ENCODE data around the gene CCDC27.
"Not testable (repeated sequence)": the region's sequence is repeated elsewhere in the genome, so short reads cannot be mapped to it uniquely, and the experiment has no call there.

The CCDC27 gene

DNA sequence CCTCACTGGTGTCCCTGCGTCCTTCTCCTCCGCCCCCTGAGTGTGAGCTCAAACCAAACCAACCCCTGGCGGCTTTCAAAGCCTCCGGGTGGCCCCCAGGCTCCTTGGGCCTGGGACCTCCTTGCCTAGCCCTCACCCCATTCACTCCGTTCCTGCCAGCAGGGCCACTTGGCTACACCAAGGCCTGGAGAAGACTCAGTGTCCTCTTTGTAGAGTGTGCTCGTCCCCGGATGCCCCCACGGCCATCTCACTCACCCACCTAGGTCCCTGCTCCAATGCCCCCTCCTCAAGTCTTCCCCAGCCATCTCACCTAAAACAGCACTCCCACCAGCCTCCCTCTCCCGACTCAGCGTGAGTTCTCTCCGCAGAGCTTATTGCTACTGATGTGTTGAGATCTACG, 7.2 kb upstream of the CCDC27 start:
- H3K36me3 ChIP-seq = peaks cover 22 to 40% (median 29%) of the 10 kb centered on the region in 11 experiments
- H3K27me3 ChIP-seq = no peaks in the 10 kb centered on the region
- no peak overlapping the region for H3K27ac ChIP-seq
- peak overlapping the region in 7 of 11 experiments; percentile 25 to 41 (median 29); a peak in 3 of 22 replicates for H3K9ac ChIP-seq
- H3K4me3 ChIP-seq = 0 out of 20 replicates have a peak overlapping the region, but pooled peaks of 1 of the 10 experiments have one; percentile 86
- peak overlapping the region; percentile 81 to 100 (median 99); a peak in 21 of 22 replicates for H3K4me2 ChIP-seq
- peaks cover 0 to 38% (median 23%) of the 10 kb centered on the region in 11 experiments; a peak in 17 of 22 replicates for H4K20me1 ChIP-seq
- peaks cover 20 to 44% (median 36%) of the 10 kb centered on the region in 10 experiments for H3K4me1 ChIP-seq
- TF ChIP-seq Cebpa-rat (IDR thresholded peaks at IDR 0.05) = no peak
- H3K9me3 ChIP-seq (replicated peaks in 1 of 11) = no peaks in the 10 kb centered on the region

GRCh38 chr1:3745590-3746381, 6.5 kb upstream of the CCDC27 start:
- H3K9ac ChIP-seq = peak overlapping the region in 6 of 11 experiments; percentile 15 to 85 (median 84); a peak in 8 of 22 replicates
- peak overlapping the region in 9 of 10 experiments; percentile 57 to 86 (median 76); a peak in 11 of 20 replicates for H3K4me3 ChIP-seq
- peaks cover 0 to 38% (median 23%) of the 10 kb centered on the region in 11 experiments; a peak in 17 of 22 replicates for H4K20me1 ChIP-seq
- no peaks in the 10 kb centered on the region for H3K27me3 ChIP-seq
- TF ChIP-seq Cebpa-rat (IDR thresholded peaks at IDR 0.05) = no peak
- peaks cover 16 to 32% (median 22%) of the 10 kb centered on the region in 11 experiments for H3K36me3 ChIP-seq
- peaks cover 20 to 44% (median 36%) of the 10 kb centered on the region in 10 experiments for H3K4me1 ChIP-seq
- H3K9me3 ChIP-seq (replicated peaks in 1 of 11) = no peaks in the 10 kb centered on the region
- H3K4me2 ChIP-seq = peak overlapping the region; percentile 81 to 100 (median 99)
- no peak overlapping the region; a peak in 1 of 22 replicates for H3K27ac ChIP-seq

- no peak for TF ChIP-seq Cebpa-rat (IDR thresholded peaks at IDR 0.05)
- peaks cover 16 to 26% (median 18%) of the 10 kb centered on the region in 11 experiments for H3K36me3 ChIP-seq
- peak overlapping the region; percentile 70 to 86 (median 84) for H3K9ac ChIP-seq
- peaks cover 0 to 36% (median 23%) of the 10 kb centered on the region in 11 experiments; a peak in 17 of 22 replicates for H4K20me1 ChIP-seq
- no peaks in the 10 kb centered on the region for H3K27me3 ChIP-seq
- H3K27ac ChIP-seq = peak overlapping the region; percentile 40 to 81 (median 73); a peak in 17 of 22 replicates
- H3K4me2 ChIP-seq = peak overlapping the region; percentile 81 to 100 (median 99)
- no peaks in the 10 kb centered on the region for H3K9me3 ChIP-seq (replicated peaks in 1 of 11)
- H3K4me1 ChIP-seq = peaks cover 20 to 44% (median 36%) of the 10 kb centered on the region in 10 experiments
- H3K4me3 ChIP-seq = peak overlapping the region; percentile 57 to 86 (median 76)
Observed at GRCh38 chr1:3746389-3746829, 5.8 kb upstream of the CCDC27 start.

DNA sequence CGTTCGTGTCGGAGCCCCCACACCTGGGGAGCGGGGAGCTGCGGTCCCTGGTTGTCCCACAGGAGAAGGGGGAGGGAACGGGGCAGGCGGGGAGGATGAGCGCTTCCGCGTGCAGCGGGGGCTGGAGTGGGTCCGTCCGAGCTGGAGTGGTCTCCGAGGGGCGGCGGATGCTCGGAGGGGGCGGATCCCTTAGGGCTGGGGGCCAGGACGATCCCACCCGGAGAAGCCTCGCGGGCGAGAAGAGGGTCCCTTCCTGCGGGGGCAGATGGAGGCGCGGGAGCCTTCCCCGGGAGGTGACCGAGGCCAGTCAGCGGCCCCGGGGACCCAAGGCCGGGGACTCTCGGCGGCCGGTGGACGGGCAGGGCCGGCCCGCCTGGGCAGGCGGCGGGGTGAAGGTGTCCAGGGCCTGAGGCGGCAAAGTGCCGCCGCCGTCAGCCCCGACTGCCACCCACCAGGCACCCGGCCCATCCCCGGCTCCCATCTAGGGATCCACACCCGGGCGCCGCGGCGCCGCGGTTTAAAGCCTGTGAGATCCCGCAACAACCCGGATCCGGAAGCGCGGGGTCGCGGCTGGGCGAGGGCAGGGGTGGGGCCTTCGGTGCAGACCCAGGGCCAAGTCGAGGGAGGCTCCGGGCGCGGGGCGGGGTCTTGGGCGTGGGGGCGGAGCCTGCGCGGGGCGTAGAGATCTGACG, 5.3 kb upstream of the CCDC27 start:
- H3K27ac ChIP-seq = peak overlapping the region; percentile 40 to 81 (median 73); a peak in 20 of 22 replicates

DNA sequence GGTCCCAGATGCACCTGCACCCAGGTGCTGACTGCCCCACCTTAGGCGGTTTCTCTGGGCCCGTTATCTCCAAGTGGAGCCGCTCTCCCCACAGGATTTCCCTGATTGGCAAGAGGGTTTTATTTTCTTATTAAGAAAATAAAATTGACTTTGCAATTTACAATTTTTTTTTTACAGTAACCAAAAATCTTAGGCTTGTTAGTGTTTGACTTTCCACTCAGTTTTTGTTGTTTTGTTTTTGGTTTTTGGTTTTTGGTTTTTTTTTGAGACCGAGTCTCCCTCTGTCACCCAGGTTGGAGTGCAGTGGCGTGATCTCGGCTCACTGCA, 4.8 kb upstream of the CCDC27 start:
- Histone ChIP-seq H3K4me3 (peak overlapping the region; percentile 57 to 86 (median 76)), H3K4me2 (peak overlapping the region; percentile 81 to 100 (median 99)), H3K27ac (peak overlapping the region in 3 of 11 experiments; percentile 65 to 81 (median 81); a peak in 3 of 22 replicates), H3K9ac (peak overlapping the region; percentile 70 to 86 (median 84); a peak in 21 of 22 replicates), H3K36me3 (peaks cover 5 to 15% (median 8%) of the 10 kb centered on the region in 11 experiments; a peak in 19 of 22 replicates), H3K4me1 (peaks cover 20 to 43% (median 36%) of the 10 kb centered on the region in 10 experiments), H4K20me1 (peaks cover 0 to 29% (median 19%) of the 10 kb centered on the region in 11 experiments; a peak in 17 of 22 replicates), H3K27me3 (no peaks in the 10 kb centered on the region), H3K9me3 (replicated peaks in 1 of 11) (no peaks in the 10 kb centered on the region)
- TF ChIP-seq Cebpa-rat (IDR thresholded peaks at IDR 0.05) = no peak

More for the DNA sequence above, 5.3 kb upstream of the CCDC27 start:
- peaks cover 0 to 31% (median 19%) of the 10 kb centered on the region in 11 experiments; a peak in 17 of 22 replicates for H4K20me1 ChIP-seq
- H3K36me3 ChIP-seq = peaks cover 10 to 20% (median 13%) of the 10 kb centered on the region in 11 experiments
- no peaks in the 10 kb centered on the region for H3K27me3 ChIP-seq
- peak overlapping the region; percentile 81 to 100 (median 99) for H3K4me2 ChIP-seq
- TF ChIP-seq Cebpa-rat (IDR thresholded peaks at IDR 0.05) = no peak
- peak overlapping the region; percentile 70 to 86 (median 84) for H3K9ac ChIP-seq
- H3K9me3 ChIP-seq (replicated peaks in 1 of 11) = no peaks in the 10 kb centered on the region
- peak overlapping the region; percentile 57 to 86 (median 76) for H3K4me3 ChIP-seq
- H3K4me1 ChIP-seq = peaks cover 20 to 44% (median 36%) of the 10 kb centered on the region in 10 experiments

DNA sequence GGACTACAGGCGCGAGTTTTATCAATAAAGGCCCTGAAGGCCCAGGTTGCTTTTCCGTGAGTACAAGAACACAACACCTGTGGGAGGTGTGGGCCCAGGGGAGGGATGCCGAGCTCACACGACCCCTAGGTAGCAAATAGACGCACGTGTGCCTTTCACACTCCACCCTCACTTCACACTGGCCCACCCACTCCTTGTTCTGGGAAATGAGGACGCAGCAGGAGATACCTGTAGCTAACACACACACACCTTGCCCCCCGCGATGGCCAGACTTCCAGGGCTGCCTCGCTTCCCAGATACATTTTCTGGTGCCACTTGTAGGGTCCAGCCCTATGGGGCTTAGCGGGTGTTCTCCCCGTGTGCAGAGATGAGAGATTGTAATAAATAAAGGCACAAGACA, 4.3 kb upstream of the CCDC27 start:
- TF ChIP-seq Cebpa-rat (IDR thresholded peaks at IDR 0.05) = no peak
- Histone ChIP-seq H3K4me3 (peak overlapping the region; percentile 57 to 86 (median 76)), H4K20me1 (peaks cover 0 to 25% (median 17%) of the 10 kb centered on the region in 11 experiments; a peak in 17 of 22 replicates), H3K27ac (no peak overlapping the region), H3K9ac (peak overlapping the region in 9 of 11 experiments; percentile 70 to 86 (median 84); a peak in 12 of 22 replicates), H3K4me2 (peak overlapping the region; percentile 81 to 100 (median 99)), H3K27me3 (no peaks in the 10 kb centered on the region), H3K9me3 (replicated peaks in 1 of 11) (no peaks in the 10 kb centered on the region), H3K36me3 (peaks cover 1 to 11% (median 3%) of the 10 kb centered on the region in 11 experiments; a peak in 18 of 22 replicates), H3K4me1 (peaks cover 20 to 40% (median 36%) of the 10 kb centered on the region in 10 experiments)

GRCh38 chr1:3748316-3748900, 3.8 kb upstream of the CCDC27 start:
- not testable (repeated sequence) for H3K9ac ChIP-seq; H3K36me3 ChIP-seq; H3K27me3 ChIP-seq; H3K9me3 ChIP-seq (replicated peaks in 1 of 11); H3K27ac ChIP-seq; H3K4me3 ChIP-seq
- Histone ChIP-seq H3K4me1 (peaks cover 20 to 40% (median 35%) of the 10 kb centered on the region in 10 experiments), H4K20me1 (peaks cover 0 to 25% (median 16%) of the 10 kb centered on the region in 11 experiments; a peak in 14 of 22 replicates), H3K4me2 (peak overlapping the region; percentile 81 to 100 (median 99); a peak in 20 of 22 replicates)

- no peaks in the 10 kb centered on the region for H3K27me3 ChIP-seq
- no peak for TF ChIP-seq Cebpa-rat (IDR thresholded peaks at IDR 0.05)
- H3K36me3 ChIP-seq = no peaks in the 10 kb centered on the region
- no peaks in the 10 kb centered on the region for H3K9me3 ChIP-seq (replicated peaks in 1 of 11)
- H3K9ac ChIP-seq = no peak overlapping the region
- H3K4me3 ChIP-seq = no peak overlapping the region
- no peak overlapping the region for H3K4me2 ChIP-seq
- H4K20me1 ChIP-seq = peaks cover 0 to 20% (median 15%) of the 10 kb centered on the region in 11 experiments; a peak in 13 of 22 replicates
- H3K27ac ChIP-seq = no peak overlapping the region
- H3K4me1 ChIP-seq = peaks cover 20 to 44% (median 35%) of the 10 kb centered on the region in 10 experiments
Observed at GRCh38 chr1:3749512-3749911, 2.7 kb upstream of the CCDC27 start.

All from BLaER1 treated with 17β-estradiol and CSF1 and Interleukin-3, amounts not matched to agents 10 nM and 100 nM (cell line).